ENCODE results near the gene HMCN2. TPM values are rescaled to one million over a fixed set of nuclear protein-coding genes. Genes with fewer than 3 reads are reported as not detected.

Gene HMCN2
- polyA plus RNA-seq, 2 of the 4 experiments (the other 2 are of a cell fraction), result 0.01 TPM; not detected in 1

GRCh38 chr9:130410443-130410842, 144.9 kb downstream of the HMCN2 start:
- H3K4me2 ChIP-seq, result no peak overlapping the region
- POLR2A ChIA-PET, result no interaction called here
- FAIRE-seq, result no peak
- 86% methylated on average over 12 of the region's 12 CpGs for WGBS (ENCODE audit: missing lambda C conversion rate)
- H3K27ac ChIP-seq, result no peak overlapping the region
- H3K9me3 ChIP-seq, result no peaks in the 10 kb centered on the region
- no peak for ATAC-seq
- TF ChIP-seq HMGXB4 (CRISPR knock-in tag; IDR thresholded peaks at IDR 0.05; ENCODE audit: borderline replicate concordance), result no peak
- TF ChIP-seq CEBPB (IDR thresholded peaks at IDR 0.05), result no peak
- no peak for TF ChIP-seq HOXB5 (CRISPR knock-in tag; IDR thresholded peaks at IDR 0.05)
- TF ChIP-seq PBX3 (IDR thresholded peaks at IDR 0.05), result no peak
- no peak for TF ChIP-seq BHLHE40 (IDR thresholded peaks at IDR 0.05; ENCODE audit: low read depth, low read length)
- TF ChIP-seq PHF8 (IDR thresholded peaks at IDR 0.05; ENCODE audit: borderline replicate concordance, low read depth), result no peak
- H3K4me1 ChIP-seq, result no peaks in the 10 kb centered on the region
- DNase-seq (ENCODE audit: low read depth in 1 of 2, low spot score in 1 of 2), result no peak
- no peak overlapping the region for H3K4me3 ChIP-seq
- CTCF ChIA-PET, result interaction anchor here (0.5 kb wide), 1 partner anchor 248 kb away, joined by 3 read pairs; no protein-coding TSS in a partner anchor

- Histone ChIP-seq H3K4me2 (no peak overlapping the region), H3K4me3 (no peak overlapping the region), H3K27ac (no peak overlapping the region), H3K4me1 (no peaks in the 10 kb centered on the region), H3K9me3 (no peaks in the 10 kb centered on the region)
- no peak for ATAC-seq
- TF ChIP-seq NR3C1 (IDR thresholded peaks at IDR 0.05) (no peak), CBX8 (IDR thresholded peaks at IDR 0.05) (no peak), CHD2 (IDR thresholded peaks at IDR 0.05; ENCODE audit: low read length, partially characterized antibody) (no peak), RARB (CRISPR knock-in tag; IDR thresholded peaks at IDR 0.05) (no peak), ZNF302 (CRISPR knock-in tag; IDR thresholded peaks at IDR 0.05) (no peak)
- no peak for DNase-seq (ENCODE audit: low read depth in 1 of 2, low spot score in 1 of 2)
- POLR2A ChIA-PET, result no interaction called here
- CTCF ChIA-PET, result no interaction called here
- no peak for FAIRE-seq
- 92% methylated on average over 3 of the region's 3 CpGs for WGBS (ENCODE audit: missing lambda C conversion rate)
These were observed 146.0 kb downstream of the HMCN2 start for GRCh38 chr9:130411566-130411915.

- CTCF ChIA-PET, result interaction anchor here (0.6 to 1.5 kb wide), 3 partner anchors 14 to 178 kb away, joined by 3 read pairs; no protein-coding TSS in a partner anchor
- H3K9me3 ChIP-seq, result no peaks in the 10 kb centered on the region
- no peak overlapping the region for H3K4me2 ChIP-seq
- no peak for TF ChIP-seq MAFK (IDR thresholded peaks at IDR 0.05; ENCODE audit: partially characterized antibody)
- no peak for TF ChIP-seq CEBPB (IDR thresholded peaks at IDR 0.05)
- no peak for TF ChIP-seq KDM1A (IDR thresholded peaks at IDR 0.05; ENCODE audit: low read depth)
- no peak for TF ChIP-seq CHD2 (IDR thresholded peaks at IDR 0.05; ENCODE audit: low read length, partially characterized antibody)
- no peak for TF ChIP-seq FOSB (CRISPR knock-in tag; IDR thresholded peaks at IDR 0.05)
- no peak for TF ChIP-seq USF2 (IDR thresholded peaks at IDR 0.05)
- TF ChIP-seq HOXB5 (CRISPR knock-in tag; IDR thresholded peaks at IDR 0.05), result no peak
- TF ChIP-seq POLR2AphosphoS2 (conservative IDR thresholded peaks at IDR 0.05; ENCODE audit: low read length), result no peak
- TF ChIP-seq NPAS2 (CRISPR knock-in tag; IDR thresholded peaks at IDR 0.05; ENCODE audit: borderline replicate concordance), result no peak
- H3K27ac ChIP-seq, result no peak overlapping the region
- no peak overlapping the region for H3K4me3 ChIP-seq
- H3K4me1 ChIP-seq, result no peaks in the 10 kb centered on the region
- DNase-seq (ENCODE audit: low read depth in 1 of 2, low spot score in 1 of 2) (no peak), ATAC-seq (no peak), FAIRE-seq (no peak)
- POLR2A ChIA-PET, result no interaction called here
- 48% methylated on average over 8 of the region's 12 CpGs for WGBS (ENCODE audit: missing lambda C conversion rate)
These were observed 148.6 kb downstream of the HMCN2 start for GRCh38 chr9:130414081-130414731.
